Measurements from ENCODE around the gene RHOBTB1. TPM values are rescaled to one million over a fixed set of nuclear protein-coding genes. Genes with fewer than 3 reads are reported as not detected.
"Not testable (repeated sequence)": the region's sequence is repeated elsewhere in the genome, so short reads cannot be mapped to it uniquely, and the experiment has no call there.

RHOBTB1 gene
- total RNA-seq, 2 donors from 2014 or later, result 0.08 TPM; not detected in 1

DNA sequence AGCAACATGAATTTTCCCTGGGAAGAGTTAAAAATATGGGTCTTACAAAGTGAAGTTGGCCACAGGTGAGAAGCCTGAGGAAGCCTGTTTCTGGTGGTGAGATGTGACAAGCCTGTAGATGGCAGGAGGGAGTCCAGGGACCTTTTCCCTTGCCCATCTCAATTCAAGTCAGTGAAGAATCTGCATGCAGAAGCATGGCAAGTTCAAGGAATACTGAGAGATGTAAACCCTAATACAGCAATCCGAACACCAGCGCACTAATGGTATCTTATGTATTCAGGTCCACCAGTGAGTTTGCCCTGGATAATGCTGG is 73.6 kb downstream of the RHOBTB1 start:
- no peaks in the 10 kb centered on the region for H3K36me3 Mint-ChIP-seq
- H3K9me3 Mint-ChIP-seq, result no peaks in the 10 kb centered on the region
- no peak overlapping the region for H3K27ac Mint-ChIP-seq
- ATAC-seq (no peak), DNase-seq (ENCODE audit: low spot score in 2 of 2) (no peak)

DNA sequence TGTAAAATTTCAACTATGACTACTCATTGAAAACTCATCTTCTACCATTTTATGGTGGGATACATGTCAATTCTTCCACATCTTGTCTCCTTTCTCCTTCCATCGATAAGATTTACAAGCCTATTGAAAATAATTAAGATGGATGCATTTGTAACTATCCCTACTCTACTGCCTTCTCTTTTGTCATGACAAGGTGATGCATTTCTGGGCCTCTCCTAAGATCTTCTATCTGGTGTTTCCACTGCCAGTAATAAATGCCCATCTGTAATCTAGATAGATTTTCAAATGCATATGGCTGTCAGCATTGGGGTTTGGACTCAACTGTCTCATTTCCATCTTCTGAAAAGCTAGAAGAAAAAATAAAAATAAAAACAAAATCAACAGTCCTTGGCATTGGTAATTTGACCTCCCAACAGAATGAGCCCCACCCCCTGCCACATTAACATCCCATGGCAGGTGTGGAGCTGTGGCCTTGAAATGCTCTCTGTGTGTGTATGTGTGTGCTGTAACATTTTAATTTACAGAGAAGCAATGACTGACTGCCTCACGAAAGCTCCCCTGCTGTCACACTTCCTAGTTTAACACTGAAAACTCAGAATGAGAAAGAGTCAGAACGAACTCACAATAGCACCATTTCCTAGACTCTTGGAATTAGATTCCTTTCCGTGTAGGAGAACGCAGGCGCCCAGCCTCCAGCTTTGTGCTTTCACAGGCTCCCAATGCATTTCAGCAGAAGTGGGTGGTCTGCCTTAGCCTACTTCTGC is 74.2 kb downstream of the RHOBTB1 start:
- DNase-seq (ENCODE audit: low spot score in 2 of 2), result no peak
- Mint-ChIP-seq H3K27ac (no peak overlapping the region), H3K9me3 (no peaks in the 10 kb centered on the region), H3K36me3 (no peaks in the 10 kb centered on the region)
- ATAC-seq, result no peak

DNA sequence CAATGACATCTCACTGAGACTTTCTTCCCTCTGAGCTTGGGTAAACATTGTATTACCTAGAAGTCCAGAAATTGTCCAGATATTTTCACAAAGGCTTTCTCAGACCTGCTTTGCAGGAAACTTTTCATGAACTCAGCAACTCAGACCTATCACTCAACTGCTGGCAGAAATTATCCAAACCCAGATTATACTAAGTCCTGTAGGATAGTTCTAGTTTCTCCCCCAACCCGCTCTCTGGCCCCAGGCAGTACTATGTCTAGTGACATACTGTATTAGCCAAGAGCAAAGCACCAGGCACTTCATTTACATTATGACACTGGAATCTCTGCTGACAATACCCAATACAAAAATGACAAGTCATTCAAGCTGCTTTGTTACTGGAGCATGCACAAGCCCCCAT is 75.0 kb downstream of the RHOBTB1 start:
- H3K27ac Mint-ChIP-seq, result no peak overlapping the region
- no peaks in the 10 kb centered on the region for H3K9me3 Mint-ChIP-seq
- no peaks in the 10 kb centered on the region for H3K36me3 Mint-ChIP-seq
- ATAC-seq (no peak), DNase-seq (ENCODE audit: low spot score in 2 of 2) (no peak)

DNA sequence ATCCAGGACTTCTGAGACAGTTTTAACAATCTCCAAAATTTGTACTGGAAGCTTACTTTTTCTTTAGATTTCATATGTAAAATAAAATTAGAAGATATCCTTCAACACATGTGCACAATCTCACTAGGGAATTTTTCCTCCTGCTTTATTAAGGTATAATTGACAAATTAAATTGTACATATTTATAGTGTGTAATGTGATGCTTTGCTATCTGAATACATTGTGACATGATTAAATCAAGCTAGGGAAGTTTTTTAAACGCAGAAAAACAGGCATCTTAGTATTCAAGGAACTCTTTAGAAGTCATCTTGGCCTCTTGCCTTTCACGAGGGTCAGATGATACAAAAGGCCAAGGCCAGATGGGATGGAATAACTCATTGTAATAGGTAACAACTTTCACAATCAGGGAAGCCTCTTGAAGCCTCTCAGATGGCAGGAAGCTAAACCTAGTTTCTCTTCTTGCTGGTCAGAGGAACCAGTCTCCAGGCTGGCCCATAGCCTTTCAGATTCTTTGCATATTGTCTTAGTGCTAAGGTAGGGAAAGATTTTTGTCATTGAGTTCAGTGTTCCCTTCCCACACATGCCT is 78.7 kb downstream of the RHOBTB1 start:
- H3K27ac Mint-ChIP-seq, result no peak overlapping the region
- H3K36me3 Mint-ChIP-seq, result no peaks in the 10 kb centered on the region
- ATAC-seq (no peak), DNase-seq (ENCODE audit: low spot score in 2 of 2) (no peak)
- no peaks in the 10 kb centered on the region for H3K9me3 Mint-ChIP-seq

DNA sequence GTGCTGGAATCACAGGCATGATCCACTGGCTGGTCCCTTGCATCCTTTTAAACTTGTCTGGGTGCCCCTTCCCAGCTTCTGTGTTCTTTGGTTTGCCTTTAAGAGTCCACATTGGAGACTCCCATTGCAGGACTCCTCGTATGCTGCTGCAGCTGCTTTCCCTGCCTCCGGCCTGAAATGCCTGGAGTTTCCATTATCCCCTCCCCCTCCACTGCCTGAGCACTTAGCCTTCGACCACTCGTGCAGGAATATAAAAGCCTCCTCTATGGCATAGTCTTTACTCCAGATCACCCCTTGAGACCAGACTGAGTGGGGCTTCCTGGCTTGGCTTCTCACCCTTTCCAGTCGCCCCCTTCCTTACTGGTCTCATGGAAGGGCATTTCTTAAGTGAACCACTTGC is 80.2 kb downstream of the RHOBTB1 start:
- no peaks in the 10 kb centered on the region for H3K36me3 Mint-ChIP-seq
- ATAC-seq, result no peak
- H3K9me3 Mint-ChIP-seq, result no peaks in the 10 kb centered on the region
- DNase-seq (ENCODE audit: low spot score in 2 of 2), result no peak
- no peak overlapping the region for H3K27ac Mint-ChIP-seq

DNA sequence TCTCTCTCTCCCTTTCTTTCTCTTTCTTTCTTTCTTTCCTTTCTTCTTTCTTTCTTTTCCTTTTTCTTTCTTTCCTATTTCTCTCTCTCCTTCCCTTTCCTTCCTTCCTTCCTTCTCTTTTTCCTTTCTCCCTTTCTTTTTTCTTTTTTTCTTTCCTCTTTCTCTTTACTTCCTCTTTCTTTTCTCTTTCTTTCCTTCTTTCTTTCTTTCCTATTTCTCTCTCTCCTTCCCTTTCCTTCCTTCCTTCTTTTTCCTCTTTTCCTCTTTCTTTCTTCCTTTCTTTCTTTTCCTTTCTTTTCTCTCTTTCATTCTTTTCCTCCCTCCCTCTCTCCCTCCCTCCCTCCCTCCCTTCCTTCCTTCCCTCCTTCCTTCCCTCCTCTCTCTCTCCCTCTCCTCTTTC is 81.5 kb downstream of the RHOBTB1 start:
- ATAC-seq (no peak), DNase-seq (ENCODE audit: low spot score in 2 of 2) (no peak)
- no peaks in the 10 kb centered on the region for H3K9me3 Mint-ChIP-seq
- H3K27ac Mint-ChIP-seq, result no peak overlapping the region
- H3K36me3 Mint-ChIP-seq, result no peaks in the 10 kb centered on the region

DNA sequence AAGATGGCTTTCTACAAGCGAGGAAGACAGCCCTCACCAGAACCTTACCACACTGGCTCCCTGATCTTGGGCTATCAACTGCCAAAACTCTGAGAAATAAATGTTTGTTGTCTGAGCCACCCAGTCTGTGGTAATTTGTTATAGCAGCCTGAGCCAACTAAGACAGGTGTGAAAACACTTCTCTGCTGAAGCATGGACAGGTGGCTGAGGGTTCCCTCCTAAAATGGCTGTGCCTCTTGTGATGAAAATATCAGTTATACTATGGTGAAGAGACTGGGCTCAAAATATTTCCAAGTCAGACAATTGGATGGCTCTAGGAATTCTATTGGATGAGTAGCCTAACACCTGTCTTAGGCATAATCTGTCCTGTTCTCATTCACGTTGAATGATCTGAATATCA is 87.6 kb downstream of the RHOBTB1 start:
- ATAC-seq (no peak), DNase-seq (ENCODE audit: low spot score in 2 of 2) (no peak)
- Mint-ChIP-seq H3K9me3 (no peaks in the 10 kb centered on the region), H3K36me3 (no peaks in the 10 kb centered on the region), H3K27ac (no peak overlapping the region)

DNA sequence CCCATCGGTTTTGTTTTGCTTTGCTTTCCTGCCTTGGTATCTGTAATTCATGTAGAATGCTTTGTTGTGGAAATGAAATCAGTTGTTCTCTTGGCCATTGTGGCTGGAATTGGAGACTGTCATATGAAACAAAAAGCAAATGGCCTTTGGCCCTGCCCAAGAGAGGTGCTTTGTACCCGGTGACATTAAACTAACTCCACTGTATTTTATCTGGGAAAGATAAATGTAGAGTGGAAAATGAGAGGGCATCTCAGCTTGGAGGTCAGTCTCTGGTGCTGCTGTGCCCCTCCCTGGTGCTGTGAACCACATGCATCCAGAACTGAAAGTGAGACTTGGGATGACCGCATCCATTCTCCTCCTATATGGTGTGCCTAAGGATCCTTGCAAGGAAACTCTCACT is 90.3 kb downstream of the RHOBTB1 start:
- H3K9me3 Mint-ChIP-seq, result no peaks in the 10 kb centered on the region
- DNase-seq (ENCODE audit: low spot score in 2 of 2) (no peak), ATAC-seq (no peak)
- no peak overlapping the region for H3K27ac Mint-ChIP-seq
- H3K36me3 Mint-ChIP-seq, result no peaks in the 10 kb centered on the region

DNA sequence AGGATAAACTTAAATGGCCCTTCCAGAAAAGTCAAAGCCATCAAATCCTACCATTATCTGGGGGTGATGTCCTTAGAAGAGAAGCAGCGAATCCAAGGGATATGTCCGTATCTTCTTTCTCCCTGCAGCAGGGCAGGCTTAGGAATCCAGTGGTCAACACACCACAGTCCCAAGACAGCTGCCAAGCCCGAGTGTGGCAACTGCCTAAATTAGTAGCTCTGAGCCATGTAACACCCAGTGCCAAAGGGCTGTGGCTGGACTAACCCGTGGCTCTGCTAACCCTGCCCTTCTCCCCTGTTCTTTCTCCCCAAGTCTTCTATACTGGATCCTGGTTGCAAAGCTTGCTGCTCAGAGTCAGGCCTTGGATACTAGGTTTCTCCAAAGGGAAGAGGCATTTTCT is 90.9 kb downstream of the RHOBTB1 start:
- no peak overlapping the region for H3K27ac Mint-ChIP-seq
- ATAC-seq (no peak), DNase-seq (ENCODE audit: low spot score in 2 of 2) (no peak)
- H3K9me3 Mint-ChIP-seq, result no peaks in the 10 kb centered on the region
- H3K36me3 Mint-ChIP-seq, result no peaks in the 10 kb centered on the region

DNA sequence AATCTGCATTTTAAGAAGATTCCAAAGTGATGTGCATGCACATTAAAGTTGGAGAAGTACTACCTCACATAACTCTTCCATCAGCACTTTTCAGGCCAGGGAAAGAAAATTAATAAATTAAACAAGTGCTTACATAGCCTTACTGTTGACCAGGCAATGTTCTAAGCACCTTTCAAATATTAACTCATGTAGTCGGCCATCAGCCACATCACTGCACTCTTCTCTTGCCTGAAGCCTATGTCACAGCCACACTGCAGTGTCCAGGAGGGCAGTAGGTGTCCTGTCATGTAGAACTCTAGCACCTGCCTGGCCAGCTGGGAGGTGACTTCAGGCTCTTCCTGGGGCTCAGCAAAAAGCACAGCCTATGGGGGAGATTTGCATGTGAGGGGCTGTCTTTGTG is 94.2 kb downstream of the RHOBTB1 start:
- no peaks in the 10 kb centered on the region for H3K9me3 Mint-ChIP-seq
- ATAC-seq, result no peak
- H3K27ac Mint-ChIP-seq, result no peak overlapping the region
- DNase-seq (ENCODE audit: low spot score in 2 of 2), result no peak
- no peaks in the 10 kb centered on the region for H3K36me3 Mint-ChIP-seq

DNA sequence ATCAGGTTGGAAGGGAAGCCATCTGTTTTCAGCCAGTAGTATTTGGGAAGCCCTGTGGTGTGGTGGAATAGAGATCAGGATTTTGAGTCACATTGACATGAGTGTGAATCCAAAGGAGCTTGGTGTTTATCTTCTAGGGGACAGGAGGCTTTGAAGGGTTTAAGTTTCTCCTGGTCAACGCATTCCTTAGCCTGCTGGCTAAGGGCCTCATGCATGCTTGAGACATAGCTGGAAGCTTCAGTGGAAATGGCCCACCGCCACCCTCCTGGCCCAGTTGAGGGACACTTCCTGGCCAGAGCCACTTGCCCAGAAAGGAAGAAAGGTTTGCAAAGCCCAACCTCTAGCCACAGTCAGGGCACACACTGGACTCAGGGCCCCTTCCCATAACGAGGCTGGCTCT is 94.8 kb downstream of the RHOBTB1 start:
- no peak for ATAC-seq
- Mint-ChIP-seq H3K36me3 (no peaks in the 10 kb centered on the region), H3K27ac (no peak overlapping the region), H3K9me3 (no peaks in the 10 kb centered on the region)
- DNase-seq (ENCODE audit: low spot score in 2 of 2), result no peak

DNA sequence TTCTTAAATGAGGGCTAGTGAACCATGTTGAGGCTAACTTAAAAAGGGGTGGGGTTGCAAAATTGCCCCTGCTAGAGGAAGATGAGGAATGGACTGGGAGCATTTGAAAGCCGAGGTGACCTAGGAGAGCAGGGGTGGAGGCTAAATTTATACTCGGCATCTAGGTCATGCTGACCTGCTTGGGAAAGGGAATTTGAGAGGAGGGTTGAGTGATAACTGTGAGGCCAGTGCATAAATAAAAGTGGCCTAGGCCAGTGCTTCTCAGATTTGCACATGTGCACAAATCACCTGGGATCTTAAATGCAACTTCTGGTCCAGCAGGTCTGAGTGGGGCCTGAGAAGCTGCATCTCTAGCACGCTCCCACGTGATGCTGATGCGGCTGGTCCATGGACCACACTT is 95.3 kb downstream of the RHOBTB1 start:
- Mint-ChIP-seq H3K9me3 (no peaks in the 10 kb centered on the region), H3K36me3 (no peaks in the 10 kb centered on the region), H3K27ac (no peak overlapping the region)
- no peak for DNase-seq (ENCODE audit: low spot score in 2 of 2)
- ATAC-seq, result no peak

DNA sequence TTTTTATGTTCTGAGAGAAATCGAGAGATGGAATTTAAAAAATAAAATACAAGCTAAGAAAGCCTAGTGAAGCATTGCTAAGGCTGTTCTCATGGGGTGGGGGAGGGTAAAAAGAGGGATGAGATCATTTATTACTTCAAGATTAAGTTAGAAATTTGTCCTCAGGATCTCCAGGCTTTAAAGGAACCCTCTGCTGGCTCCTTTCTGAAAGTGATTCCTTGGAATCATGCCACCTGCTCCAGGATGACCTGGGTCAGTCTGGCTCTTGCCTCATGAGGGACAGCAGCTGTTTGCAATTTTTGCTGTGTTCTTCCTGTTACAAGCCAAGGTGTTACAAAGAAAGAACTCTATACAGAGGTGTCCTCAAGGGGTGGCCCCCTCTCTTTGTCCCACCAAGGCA is 95.9 kb downstream of the RHOBTB1 start:
- Mint-ChIP-seq H3K27ac (no peak overlapping the region), H3K9me3 (no peaks in the 10 kb centered on the region), H3K36me3 (no peaks in the 10 kb centered on the region)
- DNase-seq (ENCODE audit: low spot score in 2 of 2) (no peak), ATAC-seq (no peak)

DNA sequence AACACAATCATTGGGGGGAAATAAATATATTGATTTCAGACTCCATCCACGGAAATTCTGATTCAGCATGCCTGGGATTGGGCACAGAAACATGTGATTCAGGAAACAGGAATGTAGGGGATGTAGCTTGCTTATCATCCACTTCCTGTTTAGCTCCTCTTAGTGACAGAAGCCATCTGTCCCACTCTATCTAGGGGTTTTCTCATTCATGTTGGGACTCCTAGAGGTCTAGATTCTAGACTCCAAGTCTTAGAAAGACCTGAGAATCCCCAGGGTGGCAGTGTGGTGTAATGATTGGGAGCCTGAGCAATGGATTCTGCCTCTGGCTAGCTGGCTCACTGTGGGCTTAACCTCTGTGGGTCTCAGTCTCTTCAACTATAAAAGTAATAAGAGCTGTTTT is 97.8 kb downstream of the RHOBTB1 start:
- Mint-ChIP-seq H3K27ac (no peak overlapping the region), H3K36me3 (no peaks in the 10 kb centered on the region), H3K9me3 (no peaks in the 10 kb centered on the region)
- ATAC-seq, result no peak
- no peak for DNase-seq (ENCODE audit: low spot score in 2 of 2)

DNA sequence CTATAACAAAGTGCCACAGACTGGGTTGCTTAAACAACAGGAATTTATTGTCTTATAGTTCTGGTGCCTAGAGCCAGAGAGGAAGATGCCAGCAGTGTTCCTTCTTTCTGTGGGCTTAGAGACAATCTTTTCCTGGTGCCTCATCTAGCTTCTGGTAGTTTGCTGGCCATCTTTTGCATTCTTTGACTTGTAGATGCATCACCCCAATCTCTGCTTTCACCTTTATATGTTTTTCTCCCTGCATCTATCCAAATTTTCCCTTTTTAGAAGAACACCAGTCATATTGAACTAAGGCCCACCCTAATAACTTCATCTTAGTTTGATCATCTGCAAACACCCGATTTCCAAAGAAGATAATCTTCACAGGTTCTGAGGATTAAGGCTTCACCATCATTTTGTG is 98.9 kb downstream of the RHOBTB1 start:
- ATAC-seq (no peak), DNase-seq (ENCODE audit: low spot score in 2 of 2) (no peak)
- no peaks in the 10 kb centered on the region for H3K36me3 Mint-ChIP-seq
- no peak overlapping the region for H3K27ac Mint-ChIP-seq
- no peaks in the 10 kb centered on the region for H3K9me3 Mint-ChIP-seq

DNA sequence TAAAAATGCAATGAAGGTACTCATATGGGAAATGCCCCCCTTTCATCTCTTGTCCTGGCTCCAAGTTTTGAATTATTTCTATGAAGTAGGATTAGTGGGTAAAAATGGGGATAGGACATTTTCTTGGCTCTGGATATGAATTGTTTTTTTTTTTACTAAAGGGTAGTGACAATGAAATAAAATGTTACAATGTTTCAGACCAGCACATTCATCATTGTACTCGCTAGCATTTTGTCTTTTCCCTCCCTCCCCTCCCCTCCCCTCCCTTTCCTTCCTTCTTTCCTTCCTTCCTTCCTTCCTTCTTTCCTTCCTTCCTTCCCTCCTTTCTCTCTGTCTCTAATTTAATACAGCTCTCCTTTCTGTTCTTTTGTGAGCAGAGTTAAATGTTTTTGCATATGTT is 101.3 kb downstream of the RHOBTB1 start:
- ATAC-seq, result no peak
- no peak overlapping the region for H3K27ac Mint-ChIP-seq
- no peak for DNase-seq (ENCODE audit: low spot score in 2 of 2)
- no peaks in the 10 kb centered on the region for H3K9me3 Mint-ChIP-seq
- no peaks in the 10 kb centered on the region for H3K36me3 Mint-ChIP-seq

DNA sequence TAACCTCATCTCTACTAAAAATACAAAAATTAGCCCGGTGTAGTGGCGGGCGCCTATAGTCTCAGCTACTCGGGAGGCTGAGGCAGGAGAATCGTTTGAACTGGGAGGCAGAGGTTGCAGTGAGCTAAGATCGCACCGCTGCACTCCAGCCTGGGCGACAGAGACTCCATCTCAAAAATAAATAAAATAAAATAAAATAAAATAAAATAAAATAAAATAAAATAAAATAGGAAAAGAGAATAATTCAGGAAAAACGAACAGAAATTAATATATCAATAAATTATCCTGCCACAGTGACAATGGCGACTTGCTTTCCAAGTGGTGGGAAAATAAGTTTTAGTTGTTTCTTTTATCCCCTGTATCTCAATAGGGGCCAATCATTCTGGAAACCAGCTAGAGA is 102.8 kb downstream of the RHOBTB1 start:
- not testable (repeated sequence) for ATAC-seq; H3K36me3 Mint-ChIP-seq; H3K27ac Mint-ChIP-seq; DNase-seq (ENCODE audit: low spot score in 2 of 2); H3K9me3 Mint-ChIP-seq

DNA sequence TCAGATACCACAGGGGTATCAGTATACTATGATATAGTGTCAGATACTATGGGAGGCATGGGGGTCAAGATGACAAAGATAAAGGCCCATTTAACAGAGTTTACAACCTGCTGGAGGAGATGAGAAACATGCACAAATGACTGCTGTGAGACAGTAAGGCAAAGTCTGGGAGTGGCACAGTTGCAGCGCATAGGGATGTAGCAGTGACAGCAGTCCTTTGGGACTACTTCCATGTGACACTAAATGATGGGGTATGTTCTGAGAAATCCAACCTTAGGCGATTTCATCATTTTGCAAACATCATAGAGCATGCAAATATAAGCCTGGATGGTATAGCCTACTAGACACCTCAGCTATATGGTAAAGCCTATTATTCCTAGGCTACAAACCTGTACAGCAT is 108.9 kb downstream of the RHOBTB1 start:
- H3K9me3 Mint-ChIP-seq, result no peaks in the 10 kb centered on the region
- no peaks in the 10 kb centered on the region for H3K36me3 Mint-ChIP-seq
- ATAC-seq, result no peak

More for the DNA sequence above, 108.9 kb downstream of the RHOBTB1 start:
- no peak overlapping the region for H3K27ac Mint-ChIP-seq
- no peak for DNase-seq (ENCODE audit: low spot score in 2 of 2)

All from activated naive CD4-positive, alpha-beta T cell treated with anti-CD3 and anti-CD28 coated beads, Interleukin-2, amount 50 U/mL, for 72 hours (primary cell).